HepG2 (cell line): Measurements from ENCODE around the gene GPR65.

Source experiments
- ARID2 ChIP-seq: sonication (generic); formaldehyde crosslinking; IDR thresholded peaks from 2 replicates; pipeline ENCODE4 v1.8.1; 2022; ENCODE audit warnings: mild to moderate bottlenecking, missing genetic modification reagents, borderline replicate concordance
- EP300 ChIP-seq, 3 experiments: sonication (generic) in 1 of 3; formaldehyde crosslinking in 1 of 3; IDR thresholded peaks; 2 replicates each; pipeline versions ENCODE4 v1.5.1 to v1.6.1; 2011 to 2020; ENCODE audit warnings: low read depth in 2 of 3, low read length in 2 of 3, borderline replicate concordance in 1 of 3, improper control_type of control experiment in 1 of 3, mild to moderate bottlenecking in 1 of 3, missing genetic modification reagents in 1 of 3, moderate library complexity in 1 of 3
- FOXK2 ChIP-seq: fragments of 450-650 bp; IDR thresholded peaks from 2 replicates; pipeline ENCODE4 v1.6.1; 2016
- KMT2B ChIP-seq: IDR thresholded peaks from 2 replicates; pipeline ENCODE4 v1.6.1; 2016; ENCODE audit warnings: missing genetic modification reagents, missing compliant biosample characterization
- POLR2A ChIP-seq, 2 experiments: IDR thresholded peaks; 2 replicates each; pipeline ENCODE4 v1.6.1; 2011; ENCODE audit warnings: low read depth in 2 of 2, low read length in 2 of 2, mild to moderate bottlenecking in 1 of 2, moderate library complexity in 1 of 2; ENCODE audit not compliant: insufficient read depth in 1 of 2
- SMARCE1 ChIP-seq: fragments of 450-650 bp; IDR thresholded peaks from 2 replicates; pipeline ENCODE4 v1.6.1; 2017; ENCODE audit warnings: borderline replicate concordance
- SNRNP70 ChIP-seq: fragments of 200-400 bp; formaldehyde crosslinking; IDR thresholded peaks from 2 replicates; pipeline ENCODE4 v1.6.1; 2017; ENCODE audit warnings: mild to moderate bottlenecking, low read depth, low read length, moderate library complexity
- TERF1 ChIP-seq: sonication (generic); formaldehyde crosslinking; IDR thresholded peaks from 2 replicates; pipeline ENCODE4 v1.8.0; 2022; ENCODE audit warnings: mild to moderate bottlenecking, missing genetic modification reagents, moderate library complexity
- TRIM24 ChIP-seq: sonication (generic); formaldehyde crosslinking; IDR thresholded peaks from 2 replicates; pipeline ENCODE4 v1.8.0; 2022; ENCODE audit warnings: mild to moderate bottlenecking, missing genetic modification reagents
- TF ChIP-seq, protein P1 (sequence below): sonication (generic); formaldehyde crosslinking; IDR thresholded peaks from 2 replicates; pipeline ENCODE4 v1.5.0; 2020; ENCODE audit warnings: mild to moderate bottlenecking, missing genetic modification reagents, moderate library complexity

DNA sequence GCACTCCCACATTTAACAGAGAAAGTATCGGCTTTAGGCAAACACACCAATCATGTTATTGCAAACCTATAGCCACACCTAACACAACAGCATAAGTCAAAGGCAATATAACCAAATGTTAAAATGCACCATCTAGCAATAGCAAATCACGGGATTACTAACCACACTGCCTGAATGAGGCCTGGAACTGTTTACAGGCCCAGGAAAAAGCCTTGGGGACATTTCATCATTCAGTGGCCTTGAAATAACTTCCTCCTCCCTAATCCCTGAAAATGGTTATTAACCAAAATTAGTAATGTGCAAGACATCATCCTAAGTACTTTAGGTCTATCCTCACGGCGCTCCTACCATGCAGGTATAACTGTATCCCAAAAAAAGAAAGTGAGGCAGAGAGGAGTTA is 14.3 kb upstream of the GPR65 start:
- TF ChIP-seq, protein P1, sequence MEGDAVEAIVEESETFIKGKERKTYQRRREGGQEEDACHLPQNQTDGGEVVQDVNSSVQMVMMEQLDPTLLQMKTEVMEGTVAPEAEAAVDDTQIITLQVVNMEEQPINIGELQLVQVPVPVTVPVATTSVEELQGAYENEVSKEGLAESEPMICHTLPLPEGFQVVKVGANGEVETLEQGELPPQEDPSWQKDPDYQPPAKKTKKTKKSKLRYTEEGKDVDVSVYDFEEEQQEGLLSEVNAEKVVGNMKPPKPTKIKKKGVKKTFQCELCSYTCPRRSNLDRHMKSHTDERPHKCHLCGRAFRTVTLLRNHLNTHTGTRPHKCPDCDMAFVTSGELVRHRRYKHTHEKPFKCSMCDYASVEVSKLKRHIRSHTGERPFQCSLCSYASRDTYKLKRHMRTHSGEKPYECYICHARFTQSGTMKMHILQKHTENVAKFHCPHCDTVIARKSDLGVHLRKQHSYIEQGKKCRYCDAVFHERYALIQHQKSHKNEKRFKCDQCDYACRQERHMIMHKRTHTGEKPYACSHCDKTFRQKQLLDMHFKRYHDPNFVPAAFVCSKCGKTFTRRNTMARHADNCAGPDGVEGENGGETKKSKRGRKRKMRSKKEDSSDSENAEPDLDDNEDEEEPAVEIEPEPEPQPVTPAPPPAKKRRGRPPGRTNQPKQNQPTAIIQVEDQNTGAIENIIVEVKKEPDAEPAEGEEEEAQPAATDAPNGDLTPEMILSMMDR: no peak
- no peak for TF ChIP-seq POLR2A (IDR thresholded peaks at IDR 0.05; ENCODE audit: insufficient read depth in 1 of 2, low read depth in 2 of 2, low read length in 2 of 2)
- TF ChIP-seq TRIM24 (CRISPR knock-in tag): no peak
- TF ChIP-seq SMARCE1: no peak
- TF ChIP-seq SNRNP70: no peak
- TF ChIP-seq EP300 (IDR thresholded peaks at IDR 0.05; ENCODE audit: low read depth in 2 of 2, low read length in 2 of 2): no peak
- no peak for TF ChIP-seq EP300 (CRISPR knock-in tag; IDR thresholded peaks at IDR 0.05; ENCODE audit: borderline replicate concordance)
- TF ChIP-seq FOXK2: no peak
- TF ChIP-seq ARID2 (CRISPR knock-in tag): no peak
- TF ChIP-seq TERF1 (CRISPR knock-in tag): no peak
- no peak for TF ChIP-seq KMT2B (CRISPR knock-in tag)
